Activated CD4-positive, alpha-beta T cell treated with anti-CD3 and anti-CD28 coated beads for 36 hours (primary cell): ENCODE results near the gene FARP1. TPM values are rescaled to one million over a fixed set of nuclear protein-coding genes. Genes with fewer than 3 reads are reported as not detected.
"Not testable (repeated sequence)": the region's sequence is repeated elsewhere in the genome, so short reads cannot be mapped to it uniquely, and the experiment has no call there.

ENCODE experiments used
- ATAC-seq: fragments of 200-7000 bp; cut with Tn5 transposase; one replicate; pipeline ENCODE4 v1.10.0; 2021; ENCODE audit warnings: mild to moderate bottlenecking, moderate library complexity
- CTCF ChIA-PET: fragments of 350-600 bp; sonication (Branson Sonifier 250); formaldehyde crosslinking; loops from one replicate; lab custom pipeline; 2021; ENCODE audit warnings: antibody characterized with exemption; lab: Charles Lee
- POLR2A ChIA-PET: fragments of 350-600 bp; sonication (Branson Sonifier 250); formaldehyde crosslinking; loops from one replicate; lab custom pipeline; 2021; ENCODE audit warnings: antibody characterized with exemption, inconsistent platforms; lab: Charles Lee
- DNase-seq: peaks from one replicate; pipeline ENCODE4 v3.0.0-alpha.2; 2020
- H3K27ac Mint-ChIP-seq: one replicate; pipeline ENCODE4 v1.8.0; 2021; ENCODE audit warnings: mixed read lengths
- H3K27me3 Mint-ChIP-seq: one replicate; pipeline ENCODE4 v1.8.0; 2021; ENCODE audit warnings: mixed read lengths
- H3K36me3 Mint-ChIP-seq: one replicate; pipeline ENCODE4 v1.8.0; 2021; ENCODE audit warnings: low read depth, mixed read lengths
- H3K4me1 Mint-ChIP-seq: one replicate; pipeline ENCODE4 v1.8.0; 2021; ENCODE audit warnings: mixed read lengths
- H3K4me3 Mint-ChIP-seq: one replicate; pipeline ENCODE4 v1.8.0; 2021; ENCODE audit warnings: mild to moderate bottlenecking, moderate library complexity, mixed read lengths
- H3K9me3 Mint-ChIP-seq: one replicate; pipeline ENCODE4 v1.8.0; 2021; ENCODE audit warnings: low read depth, mixed read lengths
- intact Hi-C, 2 experiments: fragments of 100-400 bp; cut with DNase I in 1 of 2; cut with micrococcal nuclease in 1 of 2; formaldehyde crosslinking; loops; one replicate each; pipeline versions ENCODE4 v1.14.2 to v1.15.1; 2022 to 2024; cut with DNase I, micrococcal nuclease
- total RNA-seq, 2 experiments: library from RNA; stranded (reverse); gene quantifications; one replicate each; pipeline ENCODE4 v1.2.3, GENCODE V29; 2021

Gene FARP1
- total RNA-seq, 2 experiments from 2014 or later = 0.25 to 0.40 TPM

DNA sequence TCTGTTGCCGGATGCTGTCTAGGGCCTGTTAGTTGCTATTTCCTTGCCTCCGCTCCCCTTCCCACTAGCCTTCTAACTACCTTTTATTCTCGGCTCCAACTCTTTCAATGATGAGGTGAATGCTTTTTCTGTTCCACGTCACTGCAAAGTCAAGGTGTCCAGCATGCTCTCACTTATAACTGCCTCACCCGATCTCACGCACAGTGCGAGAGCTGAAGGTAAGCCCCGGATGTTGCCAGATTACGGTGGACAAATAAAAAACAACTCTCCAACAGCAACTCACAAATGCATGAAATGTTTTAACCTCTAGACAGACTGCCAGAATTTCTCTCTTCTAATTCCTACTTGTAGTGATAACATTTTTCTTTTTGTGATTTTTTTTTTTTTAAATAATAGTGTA, 264.1 kb downstream of the FARP1 start:
- no peak overlapping the region for H3K4me3 Mint-ChIP-seq
- H3K27ac Mint-ChIP-seq = no peak overlapping the region
- no peaks in the 10 kb centered on the region for H3K36me3 Mint-ChIP-seq
- POLR2A ChIA-PET = interaction anchor here (0.5 kb wide), 1 partner anchor 1305 kb away, joined by 3 read pairs; no protein-coding TSS in a partner anchor
- DNase-seq = no peak
- no peak for ATAC-seq
- H3K4me1 Mint-ChIP-seq = peaks cover 6% of the 10 kb centered on the region
- intact Hi-C loops = no loop called here
- CTCF ChIA-PET = interaction anchor here (0.7 to 2.4 kb wide), 2 partner anchors 17 to 246 kb away, joined by 3 to 5 read pairs; no protein-coding TSS in a partner anchor
- H3K27me3 Mint-ChIP-seq = peaks cover 6% of the 10 kb centered on the region
- no peaks in the 10 kb centered on the region for H3K9me3 Mint-ChIP-seq

DNA sequence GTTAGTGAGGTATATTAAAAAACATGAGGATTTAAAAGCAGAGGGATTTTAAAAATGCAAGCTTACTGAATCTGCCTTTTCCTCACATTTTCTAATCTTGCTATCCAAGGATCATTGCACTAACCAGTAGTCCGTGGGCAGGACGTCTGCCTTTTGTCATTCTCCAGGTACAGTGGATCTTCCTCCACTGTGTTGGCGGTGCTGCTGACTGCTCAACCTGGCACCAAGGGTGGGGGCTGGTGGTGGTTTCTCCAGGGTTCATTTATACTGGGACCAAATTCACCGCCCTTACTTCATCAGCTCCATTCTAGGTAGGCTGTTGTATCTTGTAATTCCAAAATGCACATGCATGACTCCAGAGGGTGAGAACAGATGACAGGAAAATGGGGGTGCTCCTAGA, 264.7 kb downstream of the FARP1 start:
- Mint-ChIP-seq H3K4me3 (no peak overlapping the region), H3K36me3 (no peaks in the 10 kb centered on the region), H3K9me3 (no peaks in the 10 kb centered on the region), H3K27me3 (peaks cover 8% of the 10 kb centered on the region), H3K4me1 (peaks cover 10% of the 10 kb centered on the region), H3K27ac (no peak overlapping the region)
- CTCF ChIA-PET = interaction anchor here (0.7 kb wide), 1 partner anchor 17 kb away, joined by 3 read pairs; no protein-coding TSS in a partner anchor
- DNase-seq (no peak), ATAC-seq (no peak)
- POLR2A ChIA-PET = interaction anchor here (0.5 to 0.7 kb wide), 2 partner anchors 1297 to 1306 kb away, joined by 3 read pairs; no protein-coding TSS in a partner anchor
- intact Hi-C loops = no loop called here

DNA sequence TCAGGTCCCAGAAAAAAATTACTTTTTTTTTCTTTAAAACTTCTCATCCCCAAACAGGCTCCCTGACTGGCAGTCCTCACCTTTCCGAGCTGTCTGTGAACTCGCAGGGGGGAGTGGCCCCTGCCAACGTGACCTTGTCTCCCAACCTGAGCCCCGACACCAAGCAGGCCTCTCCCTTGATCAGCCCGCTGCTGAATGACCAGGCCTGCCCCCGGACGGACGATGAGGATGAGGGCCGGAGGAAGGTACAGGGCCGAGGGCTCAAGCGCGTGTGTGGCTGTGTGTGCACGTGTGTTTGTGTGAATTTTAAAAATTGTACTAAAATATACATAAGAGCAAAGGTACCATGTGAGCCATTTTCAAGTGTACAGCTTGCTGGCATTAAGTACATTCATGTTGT, 266.4 kb downstream of the FARP1 start:
- ATAC-seq (no peak), DNase-seq (no peak)
- no peaks in the 10 kb centered on the region for H3K36me3 Mint-ChIP-seq
- peaks cover 10% of the 10 kb centered on the region for H3K4me1 Mint-ChIP-seq
- H3K9me3 Mint-ChIP-seq = no peaks in the 10 kb centered on the region
- ChIA-PET POLR2A (no interaction called here), CTCF (interaction anchor here (0.9 kb wide), 1 partner anchor 16 kb away, joined by 3 read pairs; no protein-coding TSS in a partner anchor)
- H3K27me3 Mint-ChIP-seq = peaks cover 8% of the 10 kb centered on the region
- H3K27ac Mint-ChIP-seq = no peak overlapping the region
- no peak overlapping the region for H3K4me3 Mint-ChIP-seq
- intact Hi-C loops = no loop called here

DNA sequence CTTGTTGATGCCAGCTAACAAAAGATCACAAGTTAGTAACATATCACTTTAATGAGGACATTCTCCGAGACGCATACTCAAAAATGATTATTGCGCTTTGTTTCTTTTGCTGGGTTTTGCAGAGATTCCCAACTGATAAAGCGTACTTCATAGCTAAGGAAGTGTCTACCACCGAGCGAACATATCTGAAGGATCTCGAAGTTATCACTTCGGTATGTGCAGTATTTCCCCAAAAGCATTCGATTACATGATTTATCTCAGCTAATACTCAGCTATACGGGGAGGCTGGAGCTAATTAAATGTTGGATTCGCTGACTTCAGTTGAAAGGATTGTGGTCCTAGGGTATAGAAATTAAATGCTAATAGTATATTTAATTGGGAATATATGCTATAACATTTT, 267.7 kb downstream of the FARP1 start:
- intact Hi-C loops = no loop called here
- no peak for ATAC-seq
- Mint-ChIP-seq H3K9me3 (no peaks in the 10 kb centered on the region), H3K27me3 (peaks cover 8% of the 10 kb centered on the region), H3K4me3 (no peak overlapping the region), H3K4me1 (peaks cover 10% of the 10 kb centered on the region), H3K27ac (no peak overlapping the region), H3K36me3 (no peaks in the 10 kb centered on the region)
- DNase-seq = no peak
- ChIA-PET CTCF (interaction anchor here (0.9 to 1.9 kb wide), 3 partner anchors 19 to 243 kb away, joined by 3 to 5 read pairs (median 3); no protein-coding TSS in a partner anchor), POLR2A (no interaction called here)

DNA sequence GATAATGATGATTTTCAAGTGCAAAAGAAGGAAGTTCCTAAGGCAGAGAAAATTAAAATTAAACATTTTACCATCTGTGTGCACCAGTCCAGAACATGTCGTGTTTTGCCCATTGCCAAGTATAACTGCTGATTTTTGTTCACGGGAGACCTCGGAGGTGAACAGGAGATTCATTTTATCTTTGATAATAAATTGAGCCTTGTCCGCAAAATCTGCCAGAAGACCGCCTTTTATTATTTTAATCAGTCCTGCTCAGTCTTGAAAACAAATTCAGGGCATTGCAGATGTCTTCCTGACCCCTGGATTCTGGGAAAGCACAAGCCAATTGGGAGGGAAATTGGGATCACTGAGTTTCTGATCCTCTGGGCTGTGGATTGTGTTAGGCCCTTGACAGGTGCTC, 268.1 kb downstream of the FARP1 start:
- POLR2A ChIA-PET = no interaction called here
- no peak overlapping the region for H3K4me3 Mint-ChIP-seq
- H3K4me1 Mint-ChIP-seq = peaks cover 10% of the 10 kb centered on the region
- no peaks in the 10 kb centered on the region for H3K36me3 Mint-ChIP-seq
- no peak for ATAC-seq
- H3K27ac Mint-ChIP-seq = no peak overlapping the region
- DNase-seq = no peak
- peaks cover 8% of the 10 kb centered on the region for H3K27me3 Mint-ChIP-seq
- no peaks in the 10 kb centered on the region for H3K9me3 Mint-ChIP-seq
- intact Hi-C loops = no loop called here
- CTCF ChIA-PET = interaction anchor here (0.9 to 1.9 kb wide), 3 partner anchors 20 to 243 kb away, joined by 3 to 5 read pairs (median 3); no protein-coding TSS in a partner anchor

DNA sequence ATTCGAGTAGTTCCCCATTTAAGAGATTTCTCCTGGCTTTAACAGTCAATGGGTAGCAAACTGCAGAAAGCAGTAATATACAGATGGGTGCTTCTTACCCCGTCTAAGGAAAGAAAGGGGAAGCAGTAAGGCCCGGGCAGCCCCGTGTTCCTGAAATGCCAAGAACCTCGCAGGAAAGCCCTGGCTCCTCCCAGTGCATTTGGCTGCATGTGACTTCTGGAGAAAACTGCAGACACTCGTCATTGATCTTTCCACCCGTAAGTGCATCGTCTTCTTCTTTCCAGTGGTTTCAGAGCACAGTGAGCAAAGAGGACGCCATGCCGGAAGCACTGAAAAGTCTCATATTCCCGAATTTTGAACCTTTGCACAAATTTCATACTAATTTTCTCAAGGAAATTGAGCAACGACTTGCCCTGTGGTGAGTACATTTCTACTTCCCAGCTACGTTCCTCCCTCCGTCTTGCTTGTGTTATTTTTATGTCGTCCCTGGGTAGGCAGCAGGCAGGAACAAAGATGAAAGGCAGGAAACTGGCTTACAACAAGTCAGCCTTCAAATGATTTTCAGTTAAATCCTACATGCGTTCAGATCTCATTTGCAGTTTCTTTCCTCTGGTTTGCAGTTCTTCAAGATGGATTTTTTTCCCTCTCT, 268.8 kb downstream of the FARP1 start:
- H3K9me3 Mint-ChIP-seq = no peaks in the 10 kb centered on the region
- H3K36me3 Mint-ChIP-seq = no peaks in the 10 kb centered on the region
- H3K27me3 Mint-ChIP-seq = peaks cover 8% of the 10 kb centered on the region
- DNase-seq (no peak), ATAC-seq (no peak)
- peak overlapping the region; percentile 14 for H3K4me3 Mint-ChIP-seq
- intact Hi-C loops = no loop called here
- H3K27ac Mint-ChIP-seq = peak overlapping the region; percentile 17
- POLR2A ChIA-PET = no interaction called here
- H3K4me1 Mint-ChIP-seq = peaks cover 10% of the 10 kb centered on the region
- CTCF ChIA-PET = interaction anchor here (1.9 kb wide), 1 partner anchor 20 kb away, joined by 5 read pairs; no protein-coding TSS in a partner anchor

DNA sequence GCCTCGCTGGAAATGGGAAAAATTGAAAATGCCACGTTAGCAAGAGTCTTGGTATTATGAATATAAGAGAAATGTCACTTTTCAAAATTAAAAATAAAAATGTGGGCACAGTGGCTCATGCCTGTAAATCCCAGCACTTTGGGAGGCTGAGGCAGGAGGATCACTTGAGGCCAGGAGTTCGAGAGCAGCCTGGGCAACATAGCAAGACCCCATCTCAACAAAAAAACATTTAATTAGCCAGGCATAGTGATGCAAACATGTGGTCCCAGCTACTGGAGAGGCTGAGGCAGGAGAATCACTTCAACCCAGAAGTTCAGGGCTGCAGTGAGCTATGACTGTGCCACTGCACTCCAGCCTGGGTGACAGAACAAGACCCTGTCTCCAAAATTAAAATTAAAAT, 270.4 kb downstream of the FARP1 start:
- intact Hi-C loops, ATAC-seq, CTCF ChIA-PET: not testable (repeated sequence)

DNA sequence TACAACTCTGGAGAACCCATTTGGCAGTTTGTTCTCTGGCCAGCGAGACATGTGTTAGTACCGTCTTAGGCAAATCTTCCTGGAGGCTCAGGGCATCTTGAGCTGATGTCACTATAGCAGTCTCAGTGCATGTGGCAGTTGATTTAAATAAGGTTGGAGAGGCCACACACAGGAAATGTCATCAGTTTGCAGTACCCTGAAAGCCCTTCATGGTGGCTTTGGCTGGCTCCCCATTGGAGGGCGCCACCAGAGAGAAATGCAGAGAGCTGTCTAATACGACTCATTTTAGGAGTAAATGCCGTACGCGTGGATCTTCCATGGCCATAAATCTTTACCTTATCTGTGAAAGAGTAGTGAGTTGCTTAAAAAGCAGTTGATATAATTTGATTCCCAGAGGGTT, 270.9 kb downstream of the FARP1 start:
- intact Hi-C loops = no loop called here
- Mint-ChIP-seq H3K27me3 (peaks cover 8% of the 10 kb centered on the region), H3K4me3 (no peak overlapping the region), H3K36me3 (no peaks in the 10 kb centered on the region), H3K4me1 (peaks cover 10% of the 10 kb centered on the region), H3K27ac (no peak overlapping the region), H3K9me3 (no peaks in the 10 kb centered on the region)
- ATAC-seq (peak; percentile 36), DNase-seq (peak; percentile 31)
- POLR2A ChIA-PET = no interaction called here
- CTCF ChIA-PET = no interaction called here

More for the DNA sequence above, 270.4 kb downstream of the FARP1 start:
- H3K4me3 Mint-ChIP-seq, DNase-seq, H3K9me3 Mint-ChIP-seq, POLR2A ChIA-PET, H3K36me3 Mint-ChIP-seq, H3K27me3 Mint-ChIP-seq, H3K4me1 Mint-ChIP-seq, H3K27ac Mint-ChIP-seq: not testable (repeated sequence)

DNA sequence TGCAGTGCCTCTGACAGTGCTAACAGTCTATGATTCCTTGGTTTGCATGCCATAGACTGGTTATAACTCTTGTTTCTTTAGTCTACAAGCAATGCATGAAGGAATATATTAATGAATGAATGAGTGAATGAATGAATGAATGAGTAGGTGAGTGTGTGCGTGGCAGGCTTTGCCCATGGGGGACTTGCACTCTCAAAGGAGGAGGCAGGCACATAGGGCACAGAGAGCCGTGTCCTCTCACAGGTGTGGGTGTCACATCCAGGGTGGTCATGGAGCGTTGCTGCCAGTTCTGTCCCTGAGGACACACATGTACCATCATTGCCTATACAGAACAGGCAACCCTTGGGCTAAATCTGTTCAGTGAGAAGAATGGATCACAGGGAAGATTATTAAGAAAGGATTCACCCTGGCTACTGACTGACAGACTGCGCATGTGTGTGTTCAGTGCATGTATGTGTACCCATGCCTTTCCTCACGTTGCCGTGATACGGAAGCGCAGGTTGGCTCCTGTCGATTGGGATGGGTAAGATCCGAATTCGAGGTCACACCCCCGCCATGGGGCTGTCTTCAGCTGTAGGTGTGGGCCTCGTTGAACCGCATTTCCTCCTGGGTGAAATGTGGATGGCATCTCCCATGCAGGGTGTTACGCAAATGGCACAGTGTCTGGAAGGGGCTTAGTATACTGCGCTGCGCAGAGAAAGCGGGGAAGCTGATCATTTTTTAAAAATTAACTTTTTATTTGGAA, 272.6 kb downstream of the FARP1 start:
- peaks cover 9% of the 10 kb centered on the region for H3K27me3 Mint-ChIP-seq
- H3K9me3 Mint-ChIP-seq = no peaks in the 10 kb centered on the region
- intact Hi-C loops = no loop called here
- H3K4me1 Mint-ChIP-seq = peaks cover 10% of the 10 kb centered on the region
- POLR2A ChIA-PET = no interaction called here
- DNase-seq (no peak), ATAC-seq (no peak)
- H3K27ac Mint-ChIP-seq = no peak overlapping the region
- H3K4me3 Mint-ChIP-seq = no peak overlapping the region
- CTCF ChIA-PET = no interaction called here
- no peaks in the 10 kb centered on the region for H3K36me3 Mint-ChIP-seq

DNA sequence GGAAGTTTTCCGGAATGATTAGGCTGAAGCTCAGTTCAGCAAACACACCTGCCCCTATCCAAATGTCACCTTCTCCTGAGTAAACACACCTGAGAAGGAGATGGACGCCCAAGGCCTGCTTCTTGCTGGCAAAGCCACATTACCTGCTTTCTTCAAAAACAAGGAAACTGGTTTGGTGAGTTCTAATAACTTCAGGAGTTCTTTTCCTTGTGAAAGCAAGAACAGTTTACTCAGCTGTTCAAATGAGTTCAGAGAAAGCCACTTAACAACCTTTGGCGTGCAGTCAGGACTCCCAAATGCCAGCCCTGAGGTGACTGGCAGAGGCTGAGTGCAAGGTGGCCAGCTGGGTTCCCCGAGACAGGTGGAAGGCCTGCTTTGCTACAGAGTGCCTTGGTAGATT, 273.5 kb downstream of the FARP1 start:
- Mint-ChIP-seq H3K27ac (no peak overlapping the region), H3K4me1 (peaks cover 7% of the 10 kb centered on the region), H3K36me3 (no peaks in the 10 kb centered on the region), H3K9me3 (no peaks in the 10 kb centered on the region), H3K27me3 (peaks cover 10% of the 10 kb centered on the region), H3K4me3 (no peak overlapping the region)
- DNase-seq (no peak), ATAC-seq (no peak)
- CTCF ChIA-PET = no interaction called here
- POLR2A ChIA-PET = interaction anchor here (0.6 kb wide), 1 partner anchor 223 kb away, joined by 4 read pairs; no protein-coding TSS in a partner anchor
- intact Hi-C loops = no loop called here

DNA sequence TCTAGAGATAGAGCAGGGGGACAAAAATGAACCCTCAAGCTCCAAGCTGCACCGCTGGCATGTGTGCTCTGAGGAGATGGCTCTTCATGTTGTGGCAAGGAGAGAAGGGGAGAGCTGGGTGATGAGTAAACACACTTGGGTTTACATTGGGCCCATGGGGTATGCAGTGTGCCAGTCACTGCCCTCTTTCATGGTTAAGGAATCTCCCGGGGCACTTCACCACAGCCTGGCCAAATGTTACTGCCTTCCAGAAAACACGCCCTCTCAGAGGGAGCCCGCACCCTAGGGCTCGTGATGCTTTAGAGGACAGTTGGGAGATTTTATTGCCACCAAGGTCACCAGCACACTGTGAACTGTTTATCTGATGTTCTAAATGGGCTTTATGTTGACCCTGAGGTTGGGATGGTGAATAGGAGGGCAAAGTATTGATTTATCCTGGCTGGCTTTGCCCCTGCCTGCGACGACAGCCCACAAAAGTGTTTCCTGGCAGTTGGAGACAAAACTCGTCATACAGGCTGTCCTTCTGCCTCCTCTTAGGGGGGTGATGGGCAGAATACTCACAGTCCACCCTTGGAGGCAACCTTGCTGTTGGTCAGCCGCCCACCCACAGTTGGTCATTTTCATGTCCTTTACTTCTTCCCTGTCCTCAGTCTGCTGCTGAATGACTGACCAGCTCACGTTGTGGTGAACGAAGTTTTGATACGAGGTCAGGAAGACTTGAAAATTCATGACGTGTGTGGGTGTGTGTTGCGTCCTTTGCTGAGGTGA, 277.1 kb downstream of the FARP1 start:
- CTCF ChIA-PET = no interaction called here
- POLR2A ChIA-PET = no interaction called here

More for the DNA sequence above, 277.1 kb downstream of the FARP1 start:
- peaks cover 8% of the 10 kb centered on the region for H3K27me3 Mint-ChIP-seq
- H3K4me1 Mint-ChIP-seq = no peaks in the 10 kb centered on the region
- H3K27ac Mint-ChIP-seq = no peak overlapping the region
- DNase-seq = no peak
- intact Hi-C loops = no loop called here
- no peaks in the 10 kb centered on the region for H3K9me3 Mint-ChIP-seq
- H3K36me3 Mint-ChIP-seq = no peaks in the 10 kb centered on the region
- no peak overlapping the region for H3K4me3 Mint-ChIP-seq
- ATAC-seq = no peak
